22Rv1 (cell line): ENCODE measurements around the gene PFKFB3.

ENCODE experiments used
- ZFX ChIP-seq: fragments of 450-650 bp; IDR thresholded peaks from 2 replicates; pipeline ENCODE4 v1.6.1; 2017; ENCODE audit warnings: antibody characterized with exemption, borderline replicate concordance
- TF ChIP-seq, protein P1 (sequence below): fragments of 450-650 bp; IDR thresholded peaks from 2 replicates; pipeline ENCODE4 v1.5.1; 2017; ENCODE audit warnings: mild to moderate bottlenecking

GRCh38 chr10:6211671-6212635, 9.2 kb downstream of the PFKFB3 start:
- TF ChIP-seq, protein P1, sequence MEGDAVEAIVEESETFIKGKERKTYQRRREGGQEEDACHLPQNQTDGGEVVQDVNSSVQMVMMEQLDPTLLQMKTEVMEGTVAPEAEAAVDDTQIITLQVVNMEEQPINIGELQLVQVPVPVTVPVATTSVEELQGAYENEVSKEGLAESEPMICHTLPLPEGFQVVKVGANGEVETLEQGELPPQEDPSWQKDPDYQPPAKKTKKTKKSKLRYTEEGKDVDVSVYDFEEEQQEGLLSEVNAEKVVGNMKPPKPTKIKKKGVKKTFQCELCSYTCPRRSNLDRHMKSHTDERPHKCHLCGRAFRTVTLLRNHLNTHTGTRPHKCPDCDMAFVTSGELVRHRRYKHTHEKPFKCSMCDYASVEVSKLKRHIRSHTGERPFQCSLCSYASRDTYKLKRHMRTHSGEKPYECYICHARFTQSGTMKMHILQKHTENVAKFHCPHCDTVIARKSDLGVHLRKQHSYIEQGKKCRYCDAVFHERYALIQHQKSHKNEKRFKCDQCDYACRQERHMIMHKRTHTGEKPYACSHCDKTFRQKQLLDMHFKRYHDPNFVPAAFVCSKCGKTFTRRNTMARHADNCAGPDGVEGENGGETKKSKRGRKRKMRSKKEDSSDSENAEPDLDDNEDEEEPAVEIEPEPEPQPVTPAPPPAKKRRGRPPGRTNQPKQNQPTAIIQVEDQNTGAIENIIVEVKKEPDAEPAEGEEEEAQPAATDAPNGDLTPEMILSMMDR = no peak
- TF ChIP-seq ZFX = no peak
